Skeletal muscle tissue (tissue), 4 donors: ENCODE measurements around the gene MRPS34. TPM values are rescaled to one million over a fixed set of nuclear protein-coding genes. Genes with fewer than 3 reads are reported as not detected.

Experiments used
- H3K27ac ChIP-seq: one replicate; pipeline ENCODE4 v1.7.0; 2013; ENCODE audit warnings: mild to moderate bottlenecking, low read depth, low read length, inconsistent platforms
- H3K27me3 ChIP-seq, 3 donors: one replicate each; pipeline ENCODE4 v1.7.0; 2013; ENCODE audit warnings: low read length in 3 of 3; ENCODE audit not compliant: control insufficient read depth in 3 of 3, insufficient read depth in 3 of 3
- H3K36me3 ChIP-seq, 3 donors: one replicate each; pipeline ENCODE4 v1.7.0; 2013; ENCODE audit warnings: low read length in 3 of 3; ENCODE audit not compliant: control insufficient read depth in 3 of 3, insufficient read depth in 3 of 3
- H3K4me1 ChIP-seq, 3 donors: one replicate each; pipeline ENCODE4 v1.7.0; 2013; ENCODE audit warnings: low read length in 3 of 3, mild to moderate bottlenecking in 3 of 3; ENCODE audit not compliant: control insufficient read depth in 3 of 3, insufficient read depth in 3 of 3
- H3K4me3 ChIP-seq, 3 donors: one replicate each; pipeline ENCODE4 v1.7.0; 2013; ENCODE audit warnings: low read length in 3 of 3
- H3K9ac ChIP-seq, 3 donors: one replicate each; pipeline ENCODE4 v1.7.0; 2013; ENCODE audit warnings: low read length in 3 of 3, mild to moderate bottlenecking in 3 of 3, moderate library complexity in 2 of 3, low read depth in 1 of 3
- H3K9me3 ChIP-seq, 3 donors: one replicate each; pipeline ENCODE4 v1.7.0; 2013; ENCODE audit warnings: low read length in 3 of 3; ENCODE audit not compliant: control insufficient read depth in 3 of 3
- total RNA-seq: library from RNA; depleted of rRNA; stranded (reverse); fragments of >200 nt; gene quantifications from one replicate; pipeline ENCODE4 v1.2.3, GENCODE V29; 2014
- donor health status: Osteomylitis.

MRPS34 gene
- total RNA-seq, 1 donor from 2014 or later: 17.7 TPM

GRCh38 chr16:1794908-1795666 is 22.2 kb upstream of the MRPS34 start:
- Histone ChIP-seq H3K27me3 (no peaks in the 10 kb centered on the region), H3K4me1 (no peaks in the 10 kb centered on the region), H3K4me3 (no peak overlapping the region), H3K9ac (no peak overlapping the region), H3K27ac (no peak overlapping the region), H3K36me3 (peaks cover 0 to 9% (median 2%) of the 10 kb centered on the region in 3 donors), H3K9me3 (no peaks in the 10 kb centered on the region)

GRCh38 chr16:1794221-1794871 is 21.4 kb upstream of the MRPS34 start:
- Histone ChIP-seq H3K9me3 (no peaks in the 10 kb centered on the region), H3K36me3 (peaks cover 0 to 9% (median 2%) of the 10 kb centered on the region in 3 donors), H3K27me3 (no peaks in the 10 kb centered on the region), H3K4me3 (no peak overlapping the region), H3K9ac (peak overlapping the region in 1 of 3 donors; percentile 8), H3K4me1 (no peaks in the 10 kb centered on the region), H3K27ac (no peak overlapping the region)

- H3K9ac ChIP-seq: peak within 1 kb of the TSS in 1 of 3 donors; percentile 33
- H3K9me3 ChIP-seq: no peaks in the 10 kb centered on the region
- no peak within 1 kb of the TSS for H3K4me3 ChIP-seq
- H3K27ac ChIP-seq: no peak within 1 kb of the TSS
- peaks cover 4 to 11% (median 8%) of the 10 kb centered on the region in 3 donors for H3K36me3 ChIP-seq
- no peaks in the 10 kb centered on the region for H3K4me1 ChIP-seq
- H3K27me3 ChIP-seq: no peaks in the 10 kb centered on the region
These were observed 20.8 kb upstream of the MRPS34 start, which contains the start of gene IGFALS for GRCh38 chr16:1793578-1794220. Gene IGFALS, minus strand, starts transcription at chr16:1793705. Its CDS starts 53 bp downstream, at chr16:1793652.

- Histone ChIP-seq H3K4me1 (no peaks in the 10 kb centered on the region), H3K4me3 (no peak overlapping the region), H3K27me3 (no peaks in the 10 kb centered on the region), H3K27ac (no peak overlapping the region), H3K36me3 (peaks cover 10 to 17% (median 11%) of the 10 kb centered on the region in 3 donors), H3K9ac (no peak overlapping the region), H3K9me3 (no peaks in the 10 kb centered on the region)
These were observed 20.1 kb upstream of the MRPS34 start for GRCh38 chr16:1792836-1793577.

GRCh38 chr16:1791943-1792812 is 19.2 kb upstream of the MRPS34 start:
- Histone ChIP-seq H3K27ac (no peak overlapping the region), H3K9ac (no peak overlapping the region), H3K4me1 (no peaks in the 10 kb centered on the region), H3K27me3 (no peaks in the 10 kb centered on the region), H3K36me3 (peaks cover 11 to 23% (median 14%) of the 10 kb centered on the region in 3 donors), H3K4me3 (no peak overlapping the region), H3K9me3 (no peaks in the 10 kb centered on the region)

- Histone ChIP-seq H3K9ac (no peak overlapping the region), H3K27ac (no peak overlapping the region), H3K27me3 (no peaks in the 10 kb centered on the region), H3K36me3 (peaks cover 14 to 28% (median 22%) of the 10 kb centered on the region in 3 donors), H3K9me3 (no peaks in the 10 kb centered on the region), H3K4me1 (no peaks in the 10 kb centered on the region), H3K4me3 (no peak overlapping the region)
These were observed 18.5 kb upstream of the MRPS34 start for GRCh38 chr16:1791256-1791942.

- Histone ChIP-seq H3K36me3 (peaks cover 14 to 31% (median 23%) of the 10 kb centered on the region in 3 donors), H3K4me1 (peaks cover 3 to 5% (median 3%) of the 10 kb centered on the region in 3 donors), H3K27me3 (no peaks in the 10 kb centered on the region), H3K4me3 (no peak overlapping the region), H3K27ac (no peak overlapping the region), H3K9ac (no peak overlapping the region), H3K9me3 (no peaks in the 10 kb centered on the region)
These were observed 17.8 kb upstream of the MRPS34 start for GRCh38 chr16:1790611-1791255.

GRCh38 chr16:1790261-1790610 is 17.3 kb upstream of the MRPS34 start:
- peaks cover 17 to 33% (median 23%) of the 10 kb centered on the region in 3 donors for H3K36me3 ChIP-seq
- H3K27me3 ChIP-seq: no peaks in the 10 kb centered on the region
- H3K9me3 ChIP-seq: no peaks in the 10 kb centered on the region
- H3K4me3 ChIP-seq: no peak overlapping the region
- no peak overlapping the region for H3K9ac ChIP-seq
- peaks cover 4 to 10% (median 4%) of the 10 kb centered on the region in 3 donors for H3K4me1 ChIP-seq
- no peak overlapping the region for H3K27ac ChIP-seq
